NCI-H2196 (cell line): ENCODE results near the gene SERAC1.
A peak's percentile ranks its signal among the peaks of the same experiment; 100 is the strongest.

Experiments
- DNase-seq: peaks from one replicate; lab custom pipeline; 2025; ENCODE audit not compliant: unreplicated experiment; lab: John Stamatoyannopoulos, UW

Gene SERAC1

GRCh38 chr6:158080849-158081656 is 87.0 kb downstream of the SERAC1 start:
- DNase-seq, result no peak

DNA sequence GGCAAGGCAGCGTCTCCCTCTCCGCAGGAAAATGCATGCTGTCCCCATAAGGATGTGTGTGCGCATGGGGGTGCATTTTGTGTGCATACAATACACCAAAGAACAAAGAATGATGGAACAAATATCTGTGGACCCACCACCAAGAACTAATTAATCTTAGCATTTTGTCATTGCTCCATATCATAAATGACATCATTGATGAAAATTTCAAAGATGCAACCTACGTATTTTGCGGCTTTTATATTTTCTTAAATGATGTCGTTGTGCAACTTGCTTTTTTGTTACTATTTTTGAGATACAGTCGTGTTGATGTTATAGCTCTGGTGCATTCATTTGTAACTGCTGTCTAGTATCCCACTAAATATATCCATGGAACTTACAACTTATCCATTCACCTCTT is 89.7 kb downstream of the SERAC1 start:
- no peak for DNase-seq

DNA sequence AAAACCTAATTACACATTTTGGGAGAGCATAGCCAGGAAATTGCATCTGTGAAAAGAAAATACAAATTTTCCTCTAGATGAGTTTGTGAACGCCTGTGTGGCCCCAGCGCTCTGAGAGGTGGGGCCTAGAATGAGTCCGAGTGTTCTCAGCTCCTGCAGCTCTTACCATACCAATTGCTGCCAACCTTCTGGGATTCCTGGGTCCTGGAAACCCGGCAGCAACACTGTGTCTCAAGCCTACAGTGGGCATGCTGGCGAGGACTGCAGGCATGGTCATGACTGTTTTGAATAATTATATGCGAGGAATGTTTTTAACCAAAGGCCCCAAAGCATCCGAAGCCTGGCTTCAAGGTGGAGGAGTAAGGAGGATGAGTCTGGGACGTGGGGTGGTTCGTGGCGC is 90.4 kb downstream of the SERAC1 start:
- DNase-seq, result no peak

- no peak for DNase-seq
Measured at GRCh38 chr6:158076548-158076947, 91.5 kb downstream of the SERAC1 start.

DNA sequence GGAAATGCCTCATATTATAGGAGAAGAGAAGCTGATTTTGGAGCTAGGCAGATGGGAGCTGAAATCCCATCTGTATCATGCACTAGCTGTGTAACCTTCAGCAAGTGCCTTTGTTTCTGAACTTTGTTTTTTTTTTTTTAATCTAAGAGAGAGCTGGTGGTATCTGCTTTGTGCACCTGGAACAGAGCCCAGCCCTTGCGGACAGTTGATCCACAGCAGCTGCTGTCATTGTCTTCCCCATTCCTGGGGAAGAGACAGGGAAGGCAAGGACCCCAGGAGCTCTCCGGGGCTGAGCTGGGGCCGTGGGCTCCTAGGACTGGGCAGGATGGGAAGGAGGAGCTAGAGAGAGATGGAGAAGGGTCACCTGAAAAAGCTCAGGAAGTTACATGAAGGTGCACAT is 94.3 kb downstream of the SERAC1 start:
- no peak for DNase-seq

- DNase-seq, result peak; percentile 53
Measured at GRCh38 chr6:158072083-158072721, 95.9 kb downstream of the SERAC1 start.

DNA sequence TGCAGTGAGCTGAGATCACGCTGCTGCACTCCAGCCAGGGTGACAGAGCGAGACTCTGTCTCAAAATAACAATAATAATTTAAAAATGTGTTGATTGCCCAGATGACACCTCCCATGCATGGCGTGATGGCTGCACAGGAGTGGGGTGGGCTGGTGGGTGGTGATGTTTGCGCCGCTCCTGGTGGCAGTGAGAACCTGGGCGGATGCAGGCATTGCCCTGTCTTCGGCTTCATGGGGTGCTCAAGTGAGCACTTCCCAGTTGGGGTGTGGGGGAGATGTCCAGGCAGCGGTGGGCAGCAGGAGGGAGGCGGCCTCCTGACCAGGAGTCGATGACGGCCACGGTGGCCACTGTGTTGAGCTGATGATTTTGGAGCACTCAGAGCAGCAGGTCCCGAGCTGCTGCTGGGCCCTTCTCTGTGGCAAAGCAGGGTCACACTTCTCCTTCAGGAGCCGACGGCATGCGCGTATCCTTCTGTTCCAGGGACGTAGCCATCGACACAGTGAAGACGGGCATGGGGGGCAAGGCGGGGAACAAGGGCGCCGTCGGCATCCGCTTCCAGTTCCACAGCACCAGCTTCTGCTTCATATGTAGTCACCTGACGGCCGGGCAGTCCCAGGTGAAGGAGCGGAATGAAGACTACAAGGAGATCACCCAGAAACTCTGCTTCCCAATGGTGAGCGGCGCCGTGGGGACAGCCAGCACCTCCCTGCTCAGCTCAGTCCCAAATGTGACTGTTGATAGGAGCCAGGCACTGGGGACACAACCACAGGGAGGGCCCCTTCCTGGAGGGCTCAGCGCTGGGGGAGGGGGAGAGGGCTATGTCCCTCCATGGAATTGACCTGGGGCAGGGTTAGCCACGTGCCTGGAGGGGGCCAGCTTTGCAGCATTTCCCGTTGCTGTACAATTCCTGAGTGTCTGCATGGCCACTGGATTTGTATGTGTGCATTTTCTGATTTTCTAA is 96.7 kb downstream of the SERAC1 start:
- DNase-seq, result no peak

DNA sequence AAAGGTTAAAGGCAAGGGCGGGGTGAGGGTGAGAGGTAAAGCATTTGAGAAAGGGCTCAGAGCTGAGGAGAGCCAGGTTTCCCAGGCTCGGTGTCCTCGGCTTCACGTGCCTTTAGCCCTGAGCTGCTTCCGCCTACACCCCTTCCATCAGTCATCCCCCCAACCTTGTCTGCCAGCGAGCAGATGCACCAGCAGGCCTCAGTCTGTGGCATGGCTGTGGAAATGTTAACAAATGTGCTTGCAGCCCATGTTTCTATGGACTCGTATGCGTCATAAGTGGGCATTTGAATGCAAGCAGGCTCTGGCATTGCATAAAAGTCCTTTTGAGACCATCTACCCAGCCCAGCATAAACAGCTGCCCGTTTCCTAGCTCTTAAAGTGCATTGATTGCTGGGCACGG is 97.5 kb downstream of the SERAC1 start:
- no peak for DNase-seq

- no peak for DNase-seq
Measured at GRCh38 chr6:158069800-158070195, 98.3 kb downstream of the SERAC1 start.

DNA sequence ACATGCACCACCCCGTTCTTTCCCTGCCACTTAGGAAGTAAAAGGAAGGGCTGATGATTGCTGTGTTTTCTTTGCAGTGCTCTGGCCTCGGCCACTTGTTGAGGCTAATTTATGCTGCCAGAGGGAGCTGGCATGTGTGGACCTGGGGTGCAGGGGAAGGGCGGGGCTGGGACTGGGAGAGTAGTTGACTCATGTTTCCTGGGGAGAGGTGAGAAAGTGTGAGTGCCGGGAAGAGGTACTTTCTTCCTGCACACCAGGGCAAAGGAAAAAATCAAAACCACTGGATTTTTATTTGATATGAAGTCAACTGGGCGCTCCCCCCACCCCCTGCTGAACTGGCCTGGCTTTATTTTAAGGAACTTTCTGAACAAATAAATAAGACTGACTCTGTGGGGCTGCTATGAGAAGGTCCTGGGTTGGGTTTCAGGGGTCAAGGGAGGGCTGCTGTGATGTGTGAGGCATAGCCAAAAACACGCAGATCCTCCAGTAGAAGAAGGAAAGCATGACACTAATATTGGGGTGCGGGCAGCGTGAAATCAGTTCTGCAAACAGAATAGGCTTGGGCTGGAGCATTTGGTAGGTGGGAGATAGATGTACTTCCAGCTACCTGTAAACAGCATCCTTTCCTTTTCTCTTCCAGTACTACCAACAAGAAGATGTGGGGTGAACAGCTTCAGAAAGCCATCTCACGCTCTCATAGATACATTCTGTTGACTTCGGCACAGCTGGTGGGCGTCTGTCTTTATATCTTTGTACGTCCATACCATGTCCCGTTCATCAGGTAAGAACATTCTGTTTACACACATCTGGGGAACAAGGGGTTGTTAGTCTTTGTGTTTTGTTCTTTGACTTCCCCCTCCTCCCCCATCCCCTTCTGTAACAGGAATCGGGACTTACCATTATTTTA is 98.9 kb downstream of the SERAC1 start:
- no peak for DNase-seq

DNA sequence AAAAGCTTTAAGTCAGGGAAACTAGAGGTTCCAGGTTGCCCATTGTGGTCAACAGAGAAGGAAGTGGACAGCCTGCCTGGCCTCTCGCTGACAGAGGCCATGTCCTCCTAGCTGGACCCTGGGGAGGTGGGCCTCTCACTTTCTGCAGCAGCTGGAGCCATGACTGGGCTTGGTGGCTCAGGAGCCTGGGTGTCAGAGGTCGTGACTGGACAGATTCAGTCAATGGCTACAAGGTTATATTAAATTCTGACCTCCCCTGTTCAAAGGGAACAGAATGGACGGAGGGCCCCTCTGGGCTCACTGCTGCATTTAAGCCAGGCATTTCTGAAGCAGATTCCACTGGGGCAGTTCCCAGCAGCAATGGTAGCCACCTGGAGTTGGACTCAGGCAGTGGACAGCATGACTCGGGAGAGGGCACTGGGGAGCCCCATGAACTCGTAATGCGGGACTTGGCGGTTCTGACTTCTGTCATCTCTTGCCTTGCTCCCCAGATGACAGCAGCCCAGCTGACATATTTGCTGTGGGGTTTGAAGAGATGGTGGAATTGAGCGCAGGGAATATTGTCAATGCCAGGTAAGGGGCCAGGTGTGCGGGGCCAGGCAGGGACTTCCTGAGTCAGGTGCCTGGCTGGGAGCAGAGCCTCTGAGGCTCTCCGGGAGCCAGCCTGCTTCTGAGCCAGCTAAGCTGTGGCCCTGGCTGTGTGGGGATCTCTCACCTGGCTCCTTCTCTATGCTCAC is 99.7 kb downstream of the SERAC1 start:
- no peak for DNase-seq

- no peak for DNase-seq
Measured at GRCh38 chr6:158067436-158068015, 100.5 kb downstream of the SERAC1 start.

GRCh38 chr6:158066136-158066781 is 101.8 kb downstream of the SERAC1 start:
- DNase-seq, result no peak

DNA sequence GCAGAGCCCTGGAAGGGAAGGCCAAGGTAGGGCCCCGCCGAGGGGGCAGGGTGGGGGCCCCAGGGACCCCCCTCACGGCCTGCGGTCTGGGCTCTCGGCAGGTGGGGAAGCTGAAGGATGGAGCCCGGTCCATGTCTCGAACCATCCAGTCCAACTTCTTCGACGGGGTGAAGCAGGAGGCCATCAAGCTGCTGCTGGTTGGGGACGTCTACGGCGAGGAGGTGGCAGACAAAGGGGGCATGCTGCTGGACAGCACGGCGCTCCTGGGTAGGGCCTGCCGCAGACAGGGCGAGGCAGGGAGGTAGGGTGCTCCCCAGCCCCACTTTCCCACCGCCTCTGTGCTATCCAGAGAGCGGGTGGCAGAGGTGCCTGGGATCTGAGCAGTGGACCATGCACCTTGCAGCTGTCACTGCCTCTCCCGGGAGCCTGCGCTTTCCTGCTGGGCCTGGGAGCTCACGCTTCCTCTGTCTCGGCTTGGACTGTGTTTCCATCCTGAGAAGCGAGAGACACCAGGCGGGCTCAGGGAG is 103.3 kb downstream of the SERAC1 start:
- no peak for DNase-seq

DNA sequence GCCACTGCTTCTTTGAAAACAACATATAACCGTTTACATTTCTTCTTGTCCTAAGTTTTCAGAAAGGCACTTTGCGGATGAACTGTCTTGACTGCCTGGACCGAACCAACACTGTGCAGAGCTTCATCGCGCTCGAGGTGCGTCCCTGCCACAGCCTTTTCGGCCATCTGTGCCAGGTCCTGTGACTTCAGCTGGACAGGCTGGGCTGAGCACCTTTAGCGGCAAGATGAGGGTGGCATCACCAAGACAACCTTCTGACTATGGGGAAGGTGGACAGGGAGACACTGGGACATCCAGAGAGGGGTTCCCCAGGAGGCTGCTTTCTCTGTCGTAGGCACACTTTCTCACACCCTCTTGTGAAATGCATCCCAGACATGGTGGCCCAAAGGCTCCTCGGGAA is 104.3 kb downstream of the SERAC1 start:
- no peak for DNase-seq

DNA sequence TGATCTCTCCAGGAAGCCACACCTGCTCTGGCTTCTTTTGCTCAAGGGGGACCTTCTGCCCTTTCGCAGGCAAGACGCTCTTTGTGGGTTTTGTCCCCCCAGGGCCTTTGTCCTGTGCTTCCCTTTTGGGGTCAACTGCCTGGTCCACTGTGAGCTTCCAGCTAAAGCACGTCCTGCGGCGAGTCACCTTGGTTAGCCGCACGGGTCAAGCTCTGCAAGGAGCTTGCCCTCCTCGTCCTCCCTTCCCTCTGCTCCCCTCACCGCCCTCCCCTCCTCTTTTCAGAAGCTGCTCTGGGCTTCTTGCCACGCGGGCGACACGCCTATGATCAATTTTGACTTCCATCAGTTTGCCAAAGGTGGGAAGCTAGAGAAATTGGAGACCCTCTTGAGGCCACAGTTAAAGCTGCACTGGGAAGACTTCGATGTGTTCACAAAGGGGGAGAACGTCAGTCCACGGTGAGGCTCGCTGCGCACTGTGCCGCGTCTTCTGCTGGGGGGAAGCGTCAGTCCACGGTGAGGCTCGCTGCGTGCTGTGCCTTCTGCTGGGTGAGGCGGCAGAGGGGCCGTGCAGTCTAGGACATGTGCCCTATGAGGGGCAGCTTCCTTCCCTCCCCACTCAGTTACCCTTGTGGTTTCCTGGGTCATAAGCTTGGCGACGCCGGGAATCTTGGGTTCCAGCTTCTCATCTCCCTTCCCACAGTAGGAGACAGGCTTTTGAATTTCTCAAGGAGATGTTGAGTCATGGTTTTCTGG is 106.2 kb downstream of the SERAC1 start:
- no peak for DNase-seq

DNA sequence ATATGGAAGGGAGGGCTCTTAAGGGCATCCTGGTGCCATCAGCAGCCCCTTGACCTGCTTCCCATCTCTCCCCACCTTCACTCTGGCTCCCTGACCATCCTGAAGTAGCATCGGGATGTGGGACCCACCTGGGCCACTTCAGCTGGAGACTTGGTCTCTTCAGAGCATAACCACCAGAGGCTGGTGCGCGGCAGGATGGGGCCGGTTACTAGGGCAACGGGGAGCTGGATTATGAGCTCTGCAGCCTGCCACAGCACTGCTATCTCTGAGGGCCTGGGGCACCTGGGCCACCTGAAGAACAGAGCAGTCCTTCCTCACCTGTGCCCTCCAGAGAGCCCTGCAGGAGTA is 106.7 kb downstream of the SERAC1 start:
- no peak for DNase-seq
